ENCODE results near the gene RRP9. TPM values are rescaled to one million over a fixed set of nuclear protein-coding genes. Genes with fewer than 3 reads are reported as not detected.
"Not testable (repeated sequence)": the region's sequence is repeated elsewhere in the genome, so short reads cannot be mapped to it uniquely, and the experiment has no call there.

The RRP9 gene
- total and polyA plus RNA-seq, 2 donors (not counting 1 experiment from before 2014, with no cell fraction given), result 10.6 to 19.7 TPM

DNA sequence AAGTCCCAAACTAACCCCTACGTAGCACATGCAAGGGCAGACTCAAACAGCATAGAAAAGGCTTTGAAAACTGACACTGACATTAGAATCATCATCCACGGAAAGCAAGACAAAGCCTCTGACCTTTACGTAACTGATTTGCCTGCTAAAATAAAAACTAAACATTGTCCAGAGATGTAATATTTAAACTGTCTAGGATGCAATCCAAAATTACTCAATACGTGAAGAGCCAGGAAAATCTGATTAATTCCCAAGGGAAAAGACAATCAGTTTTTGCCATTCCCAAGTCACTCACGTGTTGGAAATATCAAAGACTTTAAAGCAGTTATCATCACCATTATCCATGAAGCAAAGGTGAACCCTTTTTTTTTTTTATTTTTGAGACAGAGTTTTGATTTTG is 25.3 kb downstream of the RRP9 start:
- Histone ChIP-seq H3K9me3 (ENCODE audit: control insufficient read depth, insufficient read depth, low read depth, low read length) (no peaks in the 10 kb centered on the region), H4K20me1 (ENCODE audit: control insufficient read depth, extremely low read depth, insufficient read depth, low read length) (no peaks in the 10 kb centered on the region), H3K79me2 (ENCODE audit: control insufficient read depth, insufficient read depth, low read length) (no peaks in the 10 kb centered on the region), H2AFZ (ENCODE audit: low read length) (no peak overlapping the region), H3K4me3 (replicated peaks in 1 of 4; ENCODE audit: control extremely low read depth in 1 of 4, insufficient read depth in 1 of 4, low read depth in 3 of 4, low read length in 4 of 4) (no peak overlapping the region), H3K27ac (ENCODE audit: insufficient read depth, low read length) (no peak overlapping the region), H3K4me2 (ENCODE audit: extremely low read depth, insufficient read depth, low read length) (no peak overlapping the region), H3K9ac (ENCODE audit: insufficient read depth, low read length) (no peak overlapping the region), H3K4me1 (ENCODE audit: control insufficient read depth, extremely low read depth, insufficient read depth, low read length) (no peaks in the 10 kb centered on the region), H3K36me3 (ENCODE audit: control insufficient read depth, insufficient read depth, low read length) (no peaks in the 10 kb centered on the region), H3K27me3 (ENCODE audit: control insufficient read depth, insufficient read depth, low read length) (no peaks in the 10 kb centered on the region)
- DNase-seq (ENCODE audit: low read depth in 2 of 2), result no peak
- TF ChIP-seq EZH2 (IDR thresholded peaks at IDR 0.05; ENCODE audit: low read length, missing control alignments), result no peak
- TF ChIP-seq, protein P1, sequence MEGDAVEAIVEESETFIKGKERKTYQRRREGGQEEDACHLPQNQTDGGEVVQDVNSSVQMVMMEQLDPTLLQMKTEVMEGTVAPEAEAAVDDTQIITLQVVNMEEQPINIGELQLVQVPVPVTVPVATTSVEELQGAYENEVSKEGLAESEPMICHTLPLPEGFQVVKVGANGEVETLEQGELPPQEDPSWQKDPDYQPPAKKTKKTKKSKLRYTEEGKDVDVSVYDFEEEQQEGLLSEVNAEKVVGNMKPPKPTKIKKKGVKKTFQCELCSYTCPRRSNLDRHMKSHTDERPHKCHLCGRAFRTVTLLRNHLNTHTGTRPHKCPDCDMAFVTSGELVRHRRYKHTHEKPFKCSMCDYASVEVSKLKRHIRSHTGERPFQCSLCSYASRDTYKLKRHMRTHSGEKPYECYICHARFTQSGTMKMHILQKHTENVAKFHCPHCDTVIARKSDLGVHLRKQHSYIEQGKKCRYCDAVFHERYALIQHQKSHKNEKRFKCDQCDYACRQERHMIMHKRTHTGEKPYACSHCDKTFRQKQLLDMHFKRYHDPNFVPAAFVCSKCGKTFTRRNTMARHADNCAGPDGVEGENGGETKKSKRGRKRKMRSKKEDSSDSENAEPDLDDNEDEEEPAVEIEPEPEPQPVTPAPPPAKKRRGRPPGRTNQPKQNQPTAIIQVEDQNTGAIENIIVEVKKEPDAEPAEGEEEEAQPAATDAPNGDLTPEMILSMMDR (conservative IDR thresholded peaks at IDR 0.05 in 1 of 2, IDR thresholded peaks at IDR 0.05 in 1 of 2; ENCODE audit: low read depth in 1 of 2, low read length in 2 of 2), result no peak

DNA sequence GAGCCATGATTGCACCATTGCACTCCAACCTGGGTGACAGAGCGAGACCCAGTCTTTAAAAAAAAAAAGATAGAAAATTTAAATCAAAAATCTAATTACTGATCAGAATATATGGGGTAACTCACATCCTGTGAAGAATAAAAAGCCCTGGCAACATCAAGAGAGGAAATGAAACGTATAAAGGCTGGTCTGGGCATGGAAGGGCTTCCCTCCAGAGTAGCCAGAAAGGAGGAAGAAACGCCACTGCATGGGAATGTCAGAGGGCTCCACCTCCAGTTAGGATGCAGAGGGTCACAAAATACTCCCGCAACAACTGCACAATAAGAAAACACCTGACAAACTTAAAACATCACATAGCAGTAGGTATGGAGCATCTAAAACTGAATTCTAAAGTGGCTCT is 33.7 kb downstream of the RRP9 start:
- no peak for DNase-seq (ENCODE audit: low read depth in 2 of 2)
- Histone ChIP-seq H3K27ac (ENCODE audit: insufficient read depth, low read length) (no peak overlapping the region), H4K20me1 (ENCODE audit: control insufficient read depth, extremely low read depth, insufficient read depth, low read length) (no peaks in the 10 kb centered on the region), H3K4me3 (replicated peaks in 1 of 4; ENCODE audit: control extremely low read depth in 1 of 4, insufficient read depth in 1 of 4, low read depth in 3 of 4, low read length in 4 of 4) (no peak overlapping the region), H3K4me1 (ENCODE audit: control insufficient read depth, extremely low read depth, insufficient read depth, low read length) (no peaks in the 10 kb centered on the region), H3K79me2 (ENCODE audit: control insufficient read depth, insufficient read depth, low read length) (no peaks in the 10 kb centered on the region), H3K9ac (ENCODE audit: insufficient read depth, low read length) (no peak overlapping the region), H3K4me2 (ENCODE audit: extremely low read depth, insufficient read depth, low read length) (no peak overlapping the region), H3K27me3 (ENCODE audit: control insufficient read depth, insufficient read depth, low read length) (no peaks in the 10 kb centered on the region), H2AFZ (ENCODE audit: low read length) (no peak overlapping the region), H3K9me3 (ENCODE audit: control insufficient read depth, insufficient read depth, low read depth, low read length) (no peaks in the 10 kb centered on the region), H3K36me3 (ENCODE audit: control insufficient read depth, insufficient read depth, low read length) (no peaks in the 10 kb centered on the region)
- TF ChIP-seq, protein P1 (conservative IDR thresholded peaks at IDR 0.05 in 1 of 2, IDR thresholded peaks at IDR 0.05 in 1 of 2; ENCODE audit: low read depth in 1 of 2, low read length in 2 of 2), result no peak

GRCh38 chr3:51904034-51904823 is 37.5 kb downstream of the RRP9 start:
- H4K20me1 ChIP-seq (ENCODE audit: control insufficient read depth, extremely low read depth, insufficient read depth, low read length), result no peaks in the 10 kb centered on the region
- H3K36me3 ChIP-seq (ENCODE audit: control insufficient read depth, insufficient read depth, low read length), result no peaks in the 10 kb centered on the region
- no peaks in the 10 kb centered on the region for H3K9me3 ChIP-seq (ENCODE audit: control insufficient read depth, insufficient read depth, low read depth, low read length)
- no peaks in the 10 kb centered on the region for H3K4me1 ChIP-seq (ENCODE audit: control insufficient read depth, extremely low read depth, insufficient read depth, low read length)
- H3K79me2 ChIP-seq (ENCODE audit: control insufficient read depth, insufficient read depth, low read length), result no peaks in the 10 kb centered on the region
- DNase-seq (ENCODE audit: low read depth in 2 of 2), result no peak
- no peak overlapping the region for H3K4me3 ChIP-seq (replicated peaks in 1 of 4; ENCODE audit: control extremely low read depth in 1 of 4, insufficient read depth in 1 of 4, low read depth in 3 of 4, low read length in 4 of 4)
- H3K27me3 ChIP-seq (ENCODE audit: control insufficient read depth, insufficient read depth, low read length), result peaks cover 2% of the 10 kb centered on the region
- no peak overlapping the region for H3K27ac ChIP-seq (ENCODE audit: insufficient read depth, low read length)
- H2AFZ ChIP-seq (ENCODE audit: low read length), result no peak overlapping the region
- H3K4me2 ChIP-seq (ENCODE audit: extremely low read depth, insufficient read depth, low read length), result no peak overlapping the region
- H3K9ac ChIP-seq (ENCODE audit: insufficient read depth, low read length), result no peak overlapping the region
- no peak for TF ChIP-seq EZH2 (IDR thresholded peaks at IDR 0.05; ENCODE audit: low read length, missing control alignments)
- TF ChIP-seq, protein P1 (conservative IDR thresholded peaks at IDR 0.05 in 1 of 2, IDR thresholded peaks at IDR 0.05 in 1 of 2; ENCODE audit: low read depth in 1 of 2, low read length in 2 of 2), result no peak

GRCh38 chr3:51902361-51902760 is 39.3 kb downstream of the RRP9 start:
- H3K27ac ChIP-seq (ENCODE audit: insufficient read depth, low read length); H3K36me3 ChIP-seq (ENCODE audit: control insufficient read depth, insufficient read depth, low read length); H3K9me3 ChIP-seq (ENCODE audit: control insufficient read depth, insufficient read depth, low read depth, low read length); H3K4me3 ChIP-seq (replicated peaks in 1 of 4; ENCODE audit: control extremely low read depth in 1 of 4, insufficient read depth in 1 of 4, low read depth in 3 of 4, low read length in 4 of 4); H2AFZ ChIP-seq (ENCODE audit: low read length); H3K4me2 ChIP-seq (ENCODE audit: extremely low read depth, insufficient read depth, low read length); H4K20me1 ChIP-seq (ENCODE audit: control insufficient read depth, extremely low read depth, insufficient read depth, low read length); H3K4me1 ChIP-seq (ENCODE audit: control insufficient read depth, extremely low read depth, insufficient read depth, low read length); H3K27me3 ChIP-seq (ENCODE audit: control insufficient read depth, insufficient read depth, low read length); H3K9ac ChIP-seq (ENCODE audit: insufficient read depth, low read length); H3K79me2 ChIP-seq (ENCODE audit: control insufficient read depth, insufficient read depth, low read length): not testable (repeated sequence)
- peak in 1 of 2 donors; percentile 26 for DNase-seq (ENCODE audit: low read depth in 2 of 2)

- not testable (repeated sequence) for DNase-seq (ENCODE audit: low read depth in 2 of 2); H3K27me3 ChIP-seq (ENCODE audit: control insufficient read depth, insufficient read depth, low read length); H4K20me1 ChIP-seq (ENCODE audit: control insufficient read depth, extremely low read depth, insufficient read depth, low read length); H3K9me3 ChIP-seq (ENCODE audit: control insufficient read depth, insufficient read depth, low read depth, low read length); H3K4me2 ChIP-seq (ENCODE audit: extremely low read depth, insufficient read depth, low read length); H3K9ac ChIP-seq (ENCODE audit: insufficient read depth, low read length); H3K4me1 ChIP-seq (ENCODE audit: control insufficient read depth, extremely low read depth, insufficient read depth, low read length); H3K36me3 ChIP-seq (ENCODE audit: control insufficient read depth, insufficient read depth, low read length); H2AFZ ChIP-seq (ENCODE audit: low read length); H3K27ac ChIP-seq (ENCODE audit: insufficient read depth, low read length); H3K4me3 ChIP-seq (replicated peaks in 1 of 4; ENCODE audit: control extremely low read depth in 1 of 4, insufficient read depth in 1 of 4, low read depth in 3 of 4, low read length in 4 of 4); H3K79me2 ChIP-seq (ENCODE audit: control insufficient read depth, insufficient read depth, low read length)
These were observed 41.7 kb downstream of the RRP9 start for GRCh38 chr3:51900043-51900442.

All from fibroblast of lung (primary cell).